Upper lobe of left lung (tissue), 6 donors: Measurements from ENCODE around the gene CPTP. TPM values are rescaled to one million over a fixed set of nuclear protein-coding genes. Genes with fewer than 3 reads are reported as not detected.

Experiments used
- ATAC-seq, 2 donors: fragments of 200-7000 bp; cut with Tn5 transposase; one replicate each; pipeline ENCODE4 v1.9.1; 2022; ENCODE audit warnings: mild to moderate bottlenecking in 2 of 2, moderate library complexity in 2 of 2; ENCODE audit not compliant: low FRiP score in 2 of 2
- DNase-seq, 2 donors: peaks; one replicate each; pipeline ENCODE4 v3.0.0-alpha.2; 2019 to 2020
- H3K27ac ChIP-seq, 4 donors: fragments of 200-600 bp; sonication (generic); one replicate each; pipeline ENCODE4 v1.5.1; 2016 to 2019
- H3K27me3 ChIP-seq, 4 donors: fragments of 200-600 bp; sonication (generic); one replicate each; pipeline ENCODE4 v1.5.1; 2017 to 2019
- H3K36me3 ChIP-seq, 4 donors: fragments of 200-600 bp; sonication (generic); one replicate each; pipeline ENCODE4 v1.5.1; 2016 to 2019
- H3K4me1 ChIP-seq, 4 donors: fragments of 200-600 bp; sonication (generic); one replicate each; pipeline ENCODE4 v1.5.1; 2018 to 2019
- H3K4me3 ChIP-seq, 4 donors: fragments of 200-600 bp; sonication (generic); one replicate each; pipeline ENCODE4 v1.5.1; 2017 to 2019; ENCODE audit warnings: mild to moderate bottlenecking in 2 of 4, moderate library complexity in 1 of 4
- H3K9me3 ChIP-seq, 4 donors: fragments of 200-600 bp; sonication (generic); one replicate each; pipeline ENCODE4 v1.5.1; 2018 to 2019
- EP300 ChIP-seq, 4 donors: sonication (generic); formaldehyde crosslinking; IDR thresholded peaks; one replicate each; pipeline ENCODE4 v1.5.1; 2017; ENCODE audit warnings: antibody characterized with exemption in 4 of 4, control low read depth in 2 of 4
- POLR2A ChIP-seq, 4 donors: fragments of 450-650 bp; IDR thresholded peaks; one replicate each; pipeline ENCODE4 v1.5.1; 2016 to 2017; ENCODE audit warnings: antibody characterized with exemption in 4 of 4, mild to moderate bottlenecking in 2 of 4
- POLR2AphosphoS5 ChIP-seq, 2 donors: sonication (generic); formaldehyde crosslinking; IDR thresholded peaks; one replicate each; pipeline ENCODE4 v1.5.1; 2017; ENCODE audit warnings: antibody characterized with exemption in 2 of 2
- WGBS, 2 donors: methylation state at CpG; one replicate each; pipeline ENCODE4 v1.1.5; 2017 to 2018; 5-methylcytosine and 5-hydroxymethylcytosine counted together
- total RNA-seq, 6 donors: library from RNA; depleted of rRNA in 4 of 6; stranded (reverse); fragments of >200 nt in 4 of 6; gene quantifications; one replicate each; pipeline versions ENCODE4 v1.1.0 to v1.2.1, GENCODE V29; 2016 to 2021
- TF ChIP-seq, protein P1 (sequence below), 6 experiments: fragments of 450-650 bp in 4 of 6; fragments of 200-600 bp in 2 of 6; sonication (generic) in 2 of 6; IDR thresholded peaks; one replicate each; pipeline ENCODE4 v1.5.1; 2016 to 2019; ENCODE audit warnings: antibody characterized with exemption in 6 of 6
- donor health status: DM: no; HTN: no; CAD: no; lungs with moderate emphysema.
- donor health status: DM: no; HTN: yes; CAD: no; lungs with severe emphysema.

CPTP gene
- total RNA-seq, 6 donors from 2014 or later = 14.7 to 41.6 (median 26.0) TPM

DNA sequence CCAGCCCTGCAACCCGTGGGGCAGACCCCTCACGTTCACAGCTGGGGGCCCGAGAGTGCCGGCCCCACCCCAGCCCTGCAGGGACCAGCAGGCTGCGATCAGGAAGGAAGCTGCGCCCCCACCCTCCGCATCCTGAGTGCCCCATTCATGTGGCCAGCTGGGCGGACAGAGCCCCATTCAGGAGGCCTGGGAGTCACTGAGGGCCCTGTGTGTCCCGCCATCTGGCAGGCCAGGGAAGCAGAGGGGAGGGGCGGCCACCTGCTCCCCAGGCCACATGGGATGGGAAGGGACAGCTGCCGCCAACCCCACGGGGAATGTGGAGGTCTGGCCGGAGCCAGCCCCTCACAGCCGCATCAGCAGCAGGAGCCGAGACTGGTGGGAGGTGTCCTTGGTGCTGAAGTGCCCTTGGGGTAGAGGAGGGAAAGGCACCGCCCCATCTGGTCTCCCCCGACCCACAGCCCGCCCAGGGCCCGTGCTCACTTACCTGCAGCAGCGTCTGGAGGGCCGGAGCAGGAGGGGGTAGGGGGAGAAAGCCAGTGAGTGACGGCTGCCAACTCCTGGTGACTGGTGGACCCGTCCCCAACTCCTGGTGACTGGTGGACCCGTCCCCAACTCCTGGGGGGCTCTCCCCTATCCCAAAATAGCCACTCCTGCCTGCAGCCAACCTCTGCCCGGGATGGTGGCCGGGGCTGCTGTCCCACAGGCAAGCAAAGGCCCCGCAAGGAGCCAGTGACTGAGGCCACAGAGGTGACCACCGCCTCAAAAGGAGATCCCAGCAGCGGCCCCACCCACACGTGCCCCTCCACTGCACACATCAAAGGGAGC is 25.5 kb upstream of the CPTP start:
- H3K9me3 ChIP-seq = no peaks in the 10 kb centered on the region
- DNase-seq (peak in 1 of 2 donors; percentile 72), ATAC-seq (no peak)
- WGBS, 2 donors = 62 to 78% methylated on average over 9 to 23 of the region's 30 CpGs
- H3K27me3 ChIP-seq = no peaks in the 10 kb centered on the region
- peaks cover 2 to 6% (median 4%) of the 10 kb centered on the region in 4 donors for H3K4me1 ChIP-seq
- H3K36me3 ChIP-seq = peaks cover 0 to 34% (median 12%) of the 10 kb centered on the region in 4 donors
- H3K4me3 ChIP-seq = no peak overlapping the region
- TF ChIP-seq, protein P1, sequence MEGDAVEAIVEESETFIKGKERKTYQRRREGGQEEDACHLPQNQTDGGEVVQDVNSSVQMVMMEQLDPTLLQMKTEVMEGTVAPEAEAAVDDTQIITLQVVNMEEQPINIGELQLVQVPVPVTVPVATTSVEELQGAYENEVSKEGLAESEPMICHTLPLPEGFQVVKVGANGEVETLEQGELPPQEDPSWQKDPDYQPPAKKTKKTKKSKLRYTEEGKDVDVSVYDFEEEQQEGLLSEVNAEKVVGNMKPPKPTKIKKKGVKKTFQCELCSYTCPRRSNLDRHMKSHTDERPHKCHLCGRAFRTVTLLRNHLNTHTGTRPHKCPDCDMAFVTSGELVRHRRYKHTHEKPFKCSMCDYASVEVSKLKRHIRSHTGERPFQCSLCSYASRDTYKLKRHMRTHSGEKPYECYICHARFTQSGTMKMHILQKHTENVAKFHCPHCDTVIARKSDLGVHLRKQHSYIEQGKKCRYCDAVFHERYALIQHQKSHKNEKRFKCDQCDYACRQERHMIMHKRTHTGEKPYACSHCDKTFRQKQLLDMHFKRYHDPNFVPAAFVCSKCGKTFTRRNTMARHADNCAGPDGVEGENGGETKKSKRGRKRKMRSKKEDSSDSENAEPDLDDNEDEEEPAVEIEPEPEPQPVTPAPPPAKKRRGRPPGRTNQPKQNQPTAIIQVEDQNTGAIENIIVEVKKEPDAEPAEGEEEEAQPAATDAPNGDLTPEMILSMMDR (IDR thresholded peaks at IDR 0.05) = no peak
- TF ChIP-seq POLR2AphosphoS5 (IDR thresholded peaks at IDR 0.05) (no peak), EP300 (IDR thresholded peaks at IDR 0.05) (no peak), POLR2A (IDR thresholded peaks at IDR 0.05) (no peak)
- H3K27ac ChIP-seq = no peak overlapping the region

DNA sequence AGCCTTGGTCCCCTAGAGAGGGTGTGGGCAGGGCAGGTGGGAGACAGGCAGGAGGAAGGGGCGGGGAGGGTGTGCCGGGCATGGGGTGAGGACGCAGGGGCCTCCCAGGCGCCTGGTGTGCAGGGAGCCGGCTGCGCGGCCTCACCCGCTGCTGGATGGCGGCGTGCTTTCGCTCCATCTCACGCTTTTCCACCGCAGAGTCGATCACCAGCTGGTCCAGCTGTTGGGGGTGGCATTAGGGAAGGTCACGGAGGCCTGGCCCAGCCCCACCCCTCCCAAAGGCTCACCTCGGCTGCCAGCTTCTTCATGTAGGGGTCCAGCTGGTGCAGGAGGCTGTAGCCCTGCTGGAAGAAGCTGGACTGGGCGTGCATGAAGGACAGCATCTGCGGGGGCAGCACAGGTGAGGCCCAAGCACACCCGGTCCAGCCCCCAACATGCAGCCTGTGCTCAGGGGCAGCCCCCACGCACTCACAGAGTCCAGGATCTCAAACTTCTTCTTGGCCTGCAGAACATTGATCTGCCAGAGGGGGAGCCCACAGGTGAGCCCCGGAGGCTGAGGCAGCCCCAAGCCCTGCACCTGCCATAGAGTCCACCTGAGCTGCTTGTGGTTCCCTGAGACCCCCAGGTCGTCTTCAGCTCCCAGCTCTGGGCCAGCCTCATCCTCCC is 24.8 kb upstream of the CPTP start:
- peak in 1 of 2 donors; percentile 73 for DNase-seq
- Histone ChIP-seq H3K9me3 (no peaks in the 10 kb centered on the region), H3K4me3 (no peak overlapping the region), H3K27ac (no peak overlapping the region), H3K27me3 (no peaks in the 10 kb centered on the region), H3K36me3 (peaks cover 0 to 29% (median 10%) of the 10 kb centered on the region in 4 donors), H3K4me1 (peaks cover 9 to 13% (median 12%) of the 10 kb centered on the region in 4 donors)
- WGBS, 2 donors = 86 to 91% methylated on average over 8 to 22 of the region's 22 CpGs
- no peak for TF ChIP-seq POLR2A (IDR thresholded peaks at IDR 0.05)
- no peak for TF ChIP-seq POLR2AphosphoS5 (IDR thresholded peaks at IDR 0.05)
- TF ChIP-seq, protein P1 (IDR thresholded peaks at IDR 0.05) = peak in 3 of 6 experiments; percentile 6 to 21 (median 16)
- no peak for TF ChIP-seq EP300 (IDR thresholded peaks at IDR 0.05)
- no peak for ATAC-seq

DNA sequence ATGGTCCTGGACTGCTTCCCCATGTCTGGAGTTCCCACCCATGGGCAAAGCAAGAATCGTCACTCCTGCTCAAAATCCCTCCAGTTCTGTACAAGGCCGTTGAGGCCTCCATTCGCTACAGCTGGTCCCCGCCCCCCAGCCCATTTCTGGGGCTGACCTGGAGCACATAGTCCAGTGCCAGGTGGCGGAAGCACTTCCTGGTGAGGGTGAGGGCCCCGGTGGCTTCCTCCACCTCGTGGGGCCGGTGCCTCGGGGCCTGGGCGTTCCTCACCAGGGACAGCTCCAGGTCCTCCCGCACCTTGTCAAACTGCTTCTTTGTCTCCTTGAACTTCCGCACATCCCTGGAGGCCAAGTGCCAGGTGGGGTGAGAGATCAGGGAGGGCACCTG is 24.3 kb upstream of the CPTP start:
- H3K9me3 ChIP-seq = no peaks in the 10 kb centered on the region
- no peak overlapping the region for H3K27ac ChIP-seq
- H3K4me1 ChIP-seq = peaks cover 15 to 19% (median 17%) of the 10 kb centered on the region in 4 donors
- ATAC-seq (no peak), DNase-seq (peak in 1 of 2 donors; percentile 53)
- no peak for TF ChIP-seq POLR2A (IDR thresholded peaks at IDR 0.05)
- TF ChIP-seq, protein P1 (IDR thresholded peaks at IDR 0.05) = no peak
- no peak for TF ChIP-seq POLR2AphosphoS5 (IDR thresholded peaks at IDR 0.05)
- TF ChIP-seq EP300 (IDR thresholded peaks at IDR 0.05) = no peak
- no peaks in the 10 kb centered on the region for H3K27me3 ChIP-seq
- no peak overlapping the region for H3K4me3 ChIP-seq
- peaks cover 0 to 24% (median 6%) of the 10 kb centered on the region in 4 donors for H3K36me3 ChIP-seq
- 92 to 93% methylated on average over 10 to 12 of the region's 12 CpGs for WGBS, 2 donors

DNA sequence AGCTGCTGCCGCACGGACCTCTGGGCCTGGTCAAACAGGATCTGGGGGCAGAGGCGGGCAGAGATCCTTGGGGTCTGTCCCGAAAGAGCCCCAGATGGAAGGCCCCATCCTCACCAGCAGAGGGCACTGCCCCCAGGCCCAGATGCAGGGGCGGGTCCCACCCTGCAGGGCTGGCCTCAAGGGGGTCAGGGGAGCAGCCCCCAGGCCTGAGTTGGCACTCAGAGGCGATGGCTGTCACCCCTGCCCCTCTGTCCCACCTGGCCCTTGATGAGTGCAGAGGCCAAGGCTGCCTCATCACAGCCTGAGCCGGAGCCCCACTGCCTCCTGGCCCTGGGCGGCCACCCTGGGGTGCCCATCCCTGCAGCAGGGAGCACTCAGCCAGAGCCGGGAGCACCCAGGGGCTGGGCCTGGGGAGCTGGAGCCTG is 22.6 kb upstream of the CPTP start:
- TF ChIP-seq POLR2A (IDR thresholded peaks at IDR 0.05) (no peak), POLR2AphosphoS5 (IDR thresholded peaks at IDR 0.05) (no peak), EP300 (IDR thresholded peaks at IDR 0.05) (no peak)
- TF ChIP-seq, protein P1 (IDR thresholded peaks at IDR 0.05) = peak in 3 of 6 experiments; percentile 16 to 36 (median 24)
- 87 to 95% methylated on average over 4 to 7 of the region's 9 CpGs for WGBS, 2 donors

More for the DNA sequence above, 22.6 kb upstream of the CPTP start:
- ATAC-seq (no peak), DNase-seq (peak in 1 of 2 donors; percentile 57)
- peaks cover 0 to 8% (median 2%) of the 10 kb centered on the region in 4 donors for H3K36me3 ChIP-seq
- no peak overlapping the region for H3K27ac ChIP-seq
- H3K4me3 ChIP-seq = no peak overlapping the region
- H3K27me3 ChIP-seq = no peaks in the 10 kb centered on the region
- H3K9me3 ChIP-seq = no peaks in the 10 kb centered on the region
- peaks cover 31 to 35% (median 34%) of the 10 kb centered on the region in 4 donors for H3K4me1 ChIP-seq
